ENCODE data around the gene MEI1. TPM values are rescaled to one million over a fixed set of nuclear protein-coding genes. Genes with fewer than 3 reads are reported as not detected.
"Not testable (repeated sequence)": the region's sequence is repeated elsewhere in the genome, so short reads cannot be mapped to it uniquely, and the experiment has no call there.

MEI1 gene
- polyA plus RNA-seq, 1 experiment = 3.8 TPM

DNA sequence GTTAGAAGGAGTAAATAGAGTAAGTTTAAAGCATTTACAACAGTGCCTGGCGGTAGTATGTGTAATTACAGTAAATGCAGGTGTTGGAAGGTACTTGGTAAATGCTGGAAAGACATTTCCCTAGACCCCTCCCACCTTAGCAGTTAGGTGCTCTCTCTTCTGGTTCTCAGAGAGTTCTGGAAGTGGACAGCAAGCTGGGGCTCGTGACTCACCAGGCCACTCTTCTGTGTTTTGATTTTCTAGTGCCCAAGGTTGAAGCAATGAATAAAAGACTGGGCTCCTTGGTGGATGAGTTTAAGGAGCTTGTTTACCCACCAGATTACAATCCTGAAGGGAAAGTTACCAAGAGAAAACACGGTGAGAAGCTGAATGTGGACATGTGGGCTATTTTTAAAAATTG lies 38.2 kb upstream of the MEI1 start:
- no peak for DNase-seq (ENCODE audit: low read depth)
- POLR2A ChIA-PET = no interaction called here
- Histone ChIP-seq H3K27me3 (ENCODE audit: control insufficient read depth, insufficient read depth, low read length) (no peaks in the 10 kb centered on the region), H3K36me3 (ENCODE audit: control insufficient read depth, insufficient read depth, low read length) (peaks cover 27% of the 10 kb centered on the region), H3K4me3 (ENCODE audit: low read depth, low read length) (no peak overlapping the region)
- CTCF ChIA-PET = interaction anchor here (1.2 to 2.0 kb wide), 2 partner anchors 8 to 36 kb away, joined by 4 to 8 read pairs; no protein-coding TSS in a partner anchor
- TF ChIP-seq, protein P1, sequence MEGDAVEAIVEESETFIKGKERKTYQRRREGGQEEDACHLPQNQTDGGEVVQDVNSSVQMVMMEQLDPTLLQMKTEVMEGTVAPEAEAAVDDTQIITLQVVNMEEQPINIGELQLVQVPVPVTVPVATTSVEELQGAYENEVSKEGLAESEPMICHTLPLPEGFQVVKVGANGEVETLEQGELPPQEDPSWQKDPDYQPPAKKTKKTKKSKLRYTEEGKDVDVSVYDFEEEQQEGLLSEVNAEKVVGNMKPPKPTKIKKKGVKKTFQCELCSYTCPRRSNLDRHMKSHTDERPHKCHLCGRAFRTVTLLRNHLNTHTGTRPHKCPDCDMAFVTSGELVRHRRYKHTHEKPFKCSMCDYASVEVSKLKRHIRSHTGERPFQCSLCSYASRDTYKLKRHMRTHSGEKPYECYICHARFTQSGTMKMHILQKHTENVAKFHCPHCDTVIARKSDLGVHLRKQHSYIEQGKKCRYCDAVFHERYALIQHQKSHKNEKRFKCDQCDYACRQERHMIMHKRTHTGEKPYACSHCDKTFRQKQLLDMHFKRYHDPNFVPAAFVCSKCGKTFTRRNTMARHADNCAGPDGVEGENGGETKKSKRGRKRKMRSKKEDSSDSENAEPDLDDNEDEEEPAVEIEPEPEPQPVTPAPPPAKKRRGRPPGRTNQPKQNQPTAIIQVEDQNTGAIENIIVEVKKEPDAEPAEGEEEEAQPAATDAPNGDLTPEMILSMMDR (IDR thresholded peaks at IDR 0.05; ENCODE audit: insufficient read depth, low read depth, low read length) = no peak

DNA sequence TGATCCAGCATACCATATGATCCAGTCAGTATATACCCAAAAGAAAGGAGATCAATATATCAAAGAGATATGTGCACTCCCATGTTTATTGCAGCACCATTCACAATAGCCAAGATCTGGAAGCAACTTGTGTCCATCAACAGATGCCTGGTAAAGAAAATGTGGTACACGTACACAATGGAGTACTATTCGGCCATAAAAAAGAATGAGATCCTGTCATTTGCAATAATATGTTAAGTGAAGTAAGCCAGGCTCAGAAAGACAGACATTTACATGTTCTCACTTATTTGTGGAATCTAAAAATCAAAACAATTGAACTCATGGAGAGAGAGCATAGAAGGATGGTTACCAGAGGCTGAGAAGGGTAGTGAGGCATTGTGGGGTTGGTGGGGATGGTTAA lies 37.6 kb upstream of the MEI1 start:
- CTCF ChIA-PET = interaction anchor here (2.0 kb wide), 1 partner anchor 35 kb away, joined by 8 read pairs; no protein-coding TSS in a partner anchor

DNA sequence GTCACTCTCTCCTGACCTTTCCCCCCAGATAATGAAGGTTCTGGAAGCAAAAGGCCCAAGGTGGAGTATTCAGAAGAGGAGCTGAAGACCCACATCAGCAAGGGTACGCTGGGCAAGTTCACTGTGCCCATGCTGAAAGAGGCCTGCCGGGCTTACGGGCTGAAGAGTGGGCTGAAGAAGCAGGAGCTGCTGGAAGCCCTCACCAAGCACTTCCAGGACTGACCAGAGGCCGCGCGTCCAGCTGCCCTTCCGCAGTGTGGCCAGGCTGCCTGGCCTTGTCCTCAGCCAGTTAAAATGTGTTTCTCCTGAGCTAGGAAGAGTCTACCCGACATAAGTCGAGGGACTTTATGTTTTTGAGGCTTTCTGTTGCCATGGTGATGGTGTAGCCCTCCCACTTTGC lies 35.7 kb upstream of the MEI1 start:
- H3K27me3 ChIP-seq (ENCODE audit: control insufficient read depth, insufficient read depth, low read length); POLR2A ChIA-PET; H3K4me3 ChIP-seq (ENCODE audit: low read depth, low read length); DNase-seq (ENCODE audit: low read depth): not testable (repeated sequence)
- CTCF ChIA-PET = interaction anchor here (1.7 to 5.0 kb wide), 2 partner anchors 9 to 25 kb away, joined by 5 to 47 read pairs; partner anchors contain the start of gene SNU13
- peaks cover 21% of the 10 kb centered on the region for H3K36me3 ChIP-seq (ENCODE audit: control insufficient read depth, insufficient read depth, low read length)

More for the DNA sequence above, 37.6 kb upstream of the MEI1 start:
- POLR2A ChIA-PET = no interaction called here
- H3K36me3 ChIP-seq (ENCODE audit: control insufficient read depth, insufficient read depth, low read length) = peaks cover 27% of the 10 kb centered on the region
- TF ChIP-seq, protein P1 (IDR thresholded peaks at IDR 0.05; ENCODE audit: insufficient read depth, low read depth, low read length) = no peak
- no peaks in the 10 kb centered on the region for H3K27me3 ChIP-seq (ENCODE audit: control insufficient read depth, insufficient read depth, low read length)
- H3K4me3 ChIP-seq (ENCODE audit: low read depth, low read length) = no peak overlapping the region
- no peak for DNase-seq (ENCODE audit: low read depth)

DNA sequence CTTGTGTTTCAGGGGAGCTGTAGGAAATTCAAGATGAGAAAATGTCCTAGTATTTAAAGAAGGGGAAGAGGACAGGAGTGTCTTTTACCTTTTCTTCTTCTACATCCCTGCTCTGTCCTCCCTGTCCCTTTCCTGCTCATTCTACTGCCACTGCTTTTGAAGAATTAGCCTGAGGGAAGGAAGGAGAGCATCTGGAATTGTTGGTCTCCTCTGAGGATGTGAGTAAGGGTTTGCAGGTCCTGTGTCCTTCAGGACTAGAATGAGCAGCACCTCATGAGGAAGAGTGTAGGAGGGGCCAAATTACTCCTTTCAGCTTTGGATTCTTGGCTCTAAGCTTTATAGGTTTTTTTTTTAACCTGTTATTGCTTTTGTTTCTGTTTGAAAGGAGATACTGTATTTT lies 34.8 kb upstream of the MEI1 start:
- Histone ChIP-seq H3K4me3 (ENCODE audit: low read depth, low read length) (no peak overlapping the region), H3K36me3 (ENCODE audit: control insufficient read depth, insufficient read depth, low read length) (peaks cover 20% of the 10 kb centered on the region), H3K27me3 (ENCODE audit: control insufficient read depth, insufficient read depth, low read length) (no peaks in the 10 kb centered on the region)
- POLR2A ChIA-PET = no interaction called here
- CTCF ChIA-PET = interaction anchor here (0.6 to 5.0 kb wide), 4 partner anchors 10 to 51 kb away, joined by 3 to 47 read pairs (median 15); no protein-coding TSS in a partner anchor
- TF ChIP-seq, protein P1 (IDR thresholded peaks at IDR 0.05; ENCODE audit: insufficient read depth, low read depth, low read length) = no peak
- no peak for DNase-seq (ENCODE audit: low read depth)

DNA sequence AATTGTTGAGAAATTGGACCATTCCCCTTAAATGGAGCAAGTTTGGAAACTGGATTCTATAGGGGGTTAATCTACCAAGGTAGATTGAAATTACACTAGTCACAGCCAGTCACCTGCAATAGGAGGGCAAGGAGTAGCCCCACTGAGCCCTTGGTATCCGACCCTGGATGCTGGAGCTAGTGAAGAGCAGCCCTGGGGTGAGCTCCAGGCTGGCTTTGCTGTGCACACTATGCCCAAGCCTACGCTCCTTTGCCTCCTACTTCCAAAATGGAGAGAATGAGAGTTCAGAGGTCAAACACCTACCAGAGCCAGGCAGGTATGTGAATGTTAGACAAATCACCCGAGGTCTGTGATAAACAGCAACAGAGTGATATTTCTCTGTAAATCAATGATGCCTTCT lies 34.4 kb upstream of the MEI1 start:
- peaks cover 18% of the 10 kb centered on the region for H3K36me3 ChIP-seq (ENCODE audit: control insufficient read depth, insufficient read depth, low read length)
- TF ChIP-seq, protein P1 (IDR thresholded peaks at IDR 0.05; ENCODE audit: insufficient read depth, low read depth, low read length) = no peak
- CTCF ChIA-PET = interaction anchor here (1.2 to 5.0 kb wide), 4 partner anchors 11 to 275 kb away, joined by 3 to 47 read pairs (median 24); no protein-coding TSS in a partner anchor
- POLR2A ChIA-PET = no interaction called here
- no peak for DNase-seq (ENCODE audit: low read depth)
- H3K4me3 ChIP-seq (ENCODE audit: low read depth, low read length) = no peak overlapping the region
- no peaks in the 10 kb centered on the region for H3K27me3 ChIP-seq (ENCODE audit: control insufficient read depth, insufficient read depth, low read length)

Measured in BJ (cell line).